OCI-LY3 (cell line): Measurements from ENCODE around the gene NBDY.

Experiments
- H2AFZ ChIP-seq: fragments of 200-600, 300-600 bp; shearing (Covaris generic); 2 replicates; pipeline ENCODE4 v1.6.0; 2014; ENCODE audit warnings: antibody characterized with exemption, low read depth, low read length
- H3K27ac ChIP-seq: fragments of 200-600, 300-600 bp; sonication (generic); 2 replicates; pipeline ENCODE4 v1.5.1; 2014; ENCODE audit warnings: mild to moderate bottlenecking, low read length, moderate library complexity, mixed read lengths
- H3K27me3 ChIP-seq: fragments of 200-600, 300-600 bp; sonication (generic); 2 replicates; pipeline ENCODE4 v1.6.1; 2014; ENCODE audit warnings: low read depth, low read length, mixed read lengths
- H3K36me3 ChIP-seq: fragments of 200-600, 300-600 bp; sonication (generic); replicated peaks from 2 replicates; pipeline ENCODE3; 2014; ENCODE audit warnings: low read depth, low read length, mixed read lengths
- H3K4me1 ChIP-seq: fragments of 300-600, 200-600 bp; sonication (generic); 2 replicates; pipeline ENCODE4 v1.6.1; 2014; ENCODE audit warnings: low read length, mixed read lengths
- H3K4me2 ChIP-seq: fragments of 200-600, 300-600 bp; sonication (generic); 2 replicates; pipeline ENCODE4 v1.6.1; 2014; ENCODE audit warnings: low read length, mixed read lengths
- H3K4me3 ChIP-seq: fragments of 300-600, 200-600 bp; sonication (generic); 2 replicates; pipeline ENCODE4 v1.5.1; 2014; ENCODE audit warnings: antibody characterized with exemption, mild to moderate bottlenecking, low read length, moderate library complexity
- H3K79me2 ChIP-seq: fragments of 300-600, 200-600 bp; shearing (Covaris generic); 2 replicates; pipeline ENCODE4 v1.6.1; 2014; ENCODE audit warnings: mild to moderate bottlenecking, low read length, mixed read lengths
- H3K9ac ChIP-seq: fragments of 300-600, 200-600 bp; shearing (Covaris generic); 2 replicates; pipeline ENCODE4 v1.6.0; 2014; ENCODE audit warnings: mild to moderate bottlenecking, low read length, moderate library complexity
- H3K9me3 ChIP-seq: fragments of 200-600, 300-600 bp; shearing (Covaris generic); 2 replicates; pipeline ENCODE4 v1.6.1; 2014; ENCODE audit warnings: low read length, mixed read lengths; ENCODE audit not compliant: insufficient read depth
- H4K20me1 ChIP-seq: fragments of 200-600, 300-600 bp; sonication (generic); 2 replicates; pipeline ENCODE4 v1.6.1; 2016; ENCODE audit warnings: low read length, mixed read lengths; ENCODE audit not compliant: insufficient read depth
- CTCF ChIP-seq: fragments of 200-600, 300-600 bp; sonication (generic); IDR thresholded peaks from 2 replicates; pipeline ENCODE4 v1.5.1; 2014; ENCODE audit warnings: antibody characterized with exemption, low read length, low read depth
- EZH2phosphoT487 ChIP-seq: fragments of 200-600 bp; shearing (Covaris generic); IDR thresholded peaks from 2 replicates; pipeline ENCODE4 v1.6.1; 2018; ENCODE audit warnings: antibody characterized with exemption, mixed run types, low read depth

The NBDY gene

GRCh38 chrX:56783996-56784620 is 55.1 kb downstream of the NBDY start:
- Histone ChIP-seq H2AFZ (no peak overlapping the region), H3K9ac (no peak overlapping the region), H3K27ac (no peak overlapping the region), H4K20me1 (no peaks in the 10 kb centered on the region), H3K4me1 (no peaks in the 10 kb centered on the region), H3K9me3 (no peaks in the 10 kb centered on the region), H3K27me3 (no peaks in the 10 kb centered on the region), H3K36me3 (no peaks in the 10 kb centered on the region), H3K4me3 (no peak overlapping the region), H3K4me2 (no peak overlapping the region), H3K79me2 (no peaks in the 10 kb centered on the region)
- no peak for TF ChIP-seq EZH2phosphoT487
- no peak for TF ChIP-seq CTCF

GRCh38 chrX:56784666-56785065 is 55.6 kb downstream of the NBDY start:
- H3K9ac ChIP-seq, result no peak overlapping the region
- no peaks in the 10 kb centered on the region for H4K20me1 ChIP-seq
- no peaks in the 10 kb centered on the region for H3K79me2 ChIP-seq
- TF ChIP-seq EZH2phosphoT487 (no peak), CTCF (no peak)
- H3K27ac ChIP-seq, result no peak overlapping the region
- H3K36me3 ChIP-seq, result no peaks in the 10 kb centered on the region
- no peak overlapping the region for H3K4me2 ChIP-seq
- no peaks in the 10 kb centered on the region for H3K4me1 ChIP-seq
- no peak overlapping the region for H2AFZ ChIP-seq
- no peak overlapping the region for H3K4me3 ChIP-seq
- no peaks in the 10 kb centered on the region for H3K27me3 ChIP-seq
- H3K9me3 ChIP-seq, result no peaks in the 10 kb centered on the region

GRCh38 chrX:56785442-56785841 is 56.4 kb downstream of the NBDY start:
- Histone ChIP-seq H3K4me2 (no peak overlapping the region), H3K9ac (no peak overlapping the region), H3K4me1 (no peaks in the 10 kb centered on the region), H3K27me3 (no peaks in the 10 kb centered on the region), H3K79me2 (no peaks in the 10 kb centered on the region), H3K4me3 (no peak overlapping the region), H4K20me1 (no peaks in the 10 kb centered on the region), H3K36me3 (no peaks in the 10 kb centered on the region), H3K27ac (no peak overlapping the region), H2AFZ (no peak overlapping the region), H3K9me3 (no peaks in the 10 kb centered on the region)
- TF ChIP-seq EZH2phosphoT487 (no peak), CTCF (no peak)

GRCh38 chrX:56786889-56787733 is 58.1 kb downstream of the NBDY start:
- Histone ChIP-seq H3K27me3 (no peaks in the 10 kb centered on the region), H3K9me3 (no peaks in the 10 kb centered on the region), H3K9ac (no peak overlapping the region), H3K27ac (no peak overlapping the region), H4K20me1 (no peaks in the 10 kb centered on the region), H3K4me1 (peaks cover 5% of the 10 kb centered on the region), H3K4me3 (no peak overlapping the region), H3K36me3 (no peaks in the 10 kb centered on the region), H3K4me2 (no peak overlapping the region), H2AFZ (no peak overlapping the region), H3K79me2 (no peaks in the 10 kb centered on the region)
- TF ChIP-seq CTCF, result no peak
- TF ChIP-seq EZH2phosphoT487, result no peak
